H9 (cell line): ENCODE measurements around the gene RNF8. TPM values are rescaled to one million over a fixed set of nuclear protein-coding genes. Genes with fewer than 3 reads are reported as not detected.

Experiments
- DNase-seq: peaks from one replicate; pipeline ENCODE4 v3.0.0-alpha.2; 2017
- H2AFZ ChIP-seq: one replicate; pipeline ENCODE4 v1.6.1; 2013; ENCODE audit warnings: mild to moderate bottlenecking, low read length, control low read depth, moderate library complexity
- H2AK5ac ChIP-seq: 2 replicates; pipeline ENCODE4 v1.6.1; 2013; ENCODE audit warnings: low read length, control low read depth, mixed read lengths; ENCODE audit not compliant: insufficient read length
- H2BK120ac ChIP-seq: one replicate; pipeline ENCODE4 v1.6.1; 2013; ENCODE audit warnings: low read depth, mild to moderate bottlenecking, low read length, control low read depth, inconsistent platforms; ENCODE audit not compliant: poor library complexity, severe bottlenecking
- H2BK12ac ChIP-seq: 2 replicates; pipeline ENCODE4 v1.6.1; 2013; ENCODE audit warnings: low read length, control low read depth, mixed read lengths, low read depth; ENCODE audit not compliant: insufficient read length
- H2BK15ac ChIP-seq: 2 replicates; pipeline ENCODE4 v1.6.1; 2013; ENCODE audit warnings: low read depth, low read length, control low read depth
- H2BK20ac ChIP-seq: one replicate; pipeline ENCODE4 v1.6.1; 2013; ENCODE audit warnings: low read depth, mild to moderate bottlenecking, low read length, control low read depth, inconsistent platforms; ENCODE audit not compliant: poor library complexity, severe bottlenecking
- H2BK5ac ChIP-seq: 2 replicates; pipeline ENCODE4 v1.6.1; 2013; ENCODE audit warnings: low read length, control low read depth, mixed read lengths; ENCODE audit not compliant: insufficient read length
- H3K14ac ChIP-seq: 2 replicates; pipeline ENCODE4 v1.6.1; 2013; ENCODE audit warnings: low read length, control low read depth; ENCODE audit not compliant: insufficient read depth
- H3K18ac ChIP-seq: 2 replicates; pipeline ENCODE4 v1.6.1; 2013; ENCODE audit warnings: low read depth, mild to moderate bottlenecking, mixed read lengths, low read length, control low read depth; ENCODE audit not compliant: insufficient read length
- H3K23ac ChIP-seq: 2 replicates; pipeline ENCODE4 v1.6.1; 2013; ENCODE audit warnings: low read length, control low read depth, mixed read lengths, low read depth; ENCODE audit not compliant: insufficient read length
- H3K23me2 ChIP-seq: 2 replicates; pipeline ENCODE4 v1.6.1; 2013; ENCODE audit warnings: low read depth, mild to moderate bottlenecking, mixed read lengths, low read length, control low read depth; ENCODE audit not compliant: insufficient read length, poor library complexity, severe bottlenecking
- H3K27ac ChIP-seq: 2 replicates; pipeline ENCODE4 v1.5.1; 2013; ENCODE audit warnings: low read length, control low read depth, mixed read lengths, low read depth; ENCODE audit not compliant: insufficient read length
- H3K27me3 ChIP-seq: 2 replicates; pipeline ENCODE4 v1.6.1; 2013; ENCODE audit warnings: low read length, control low read depth, inconsistent platforms; ENCODE audit not compliant: insufficient read depth
- H3K4ac ChIP-seq: 2 replicates; pipeline ENCODE4 v1.6.1; 2013; ENCODE audit warnings: low read depth, mild to moderate bottlenecking, control low read depth, inconsistent platforms, low read length, moderate library complexity
- H3K4me1 ChIP-seq: 2 replicates; pipeline ENCODE4 v1.6.1; 2013; ENCODE audit warnings: low read length, control low read depth, inconsistent platforms; ENCODE audit not compliant: insufficient read depth
- H3K4me2 ChIP-seq: 2 replicates; pipeline ENCODE4 v1.6.1; 2013; ENCODE audit warnings: low read length, control low read depth, mixed read lengths; ENCODE audit not compliant: insufficient read length, insufficient read depth
- H3K56ac ChIP-seq: 2 replicates; pipeline ENCODE4 v1.6.1; 2013; ENCODE audit warnings: low read depth, mild to moderate bottlenecking, mixed read lengths, low read length, control low read depth; ENCODE audit not compliant: insufficient read length
- H3K79me1 ChIP-seq: 2 replicates; pipeline ENCODE4 v1.6.1; 2013; ENCODE audit warnings: low read depth, mild to moderate bottlenecking, moderate library complexity, low read length, control low read depth, inconsistent platforms; ENCODE audit not compliant: insufficient read depth, poor library complexity, severe bottlenecking
- H3K79me2 ChIP-seq: 2 replicates; pipeline ENCODE4 v1.6.1; 2013; ENCODE audit warnings: low read length, control low read depth, inconsistent platforms; ENCODE audit not compliant: insufficient read depth
- H3K9ac ChIP-seq: 2 replicates; pipeline ENCODE4 v1.6.1; 2013; ENCODE audit warnings: low read length, control low read depth, mixed read lengths; ENCODE audit not compliant: insufficient read length; ENCODE audit errors: extremely low read depth
- H3K9me3 ChIP-seq: one replicate; pipeline ENCODE4 v1.6.1; 2013; ENCODE audit warnings: low read depth, low read length, inconsistent platforms; ENCODE audit not compliant: control insufficient read depth
- H3T11ph ChIP-seq: one replicate; pipeline ENCODE4 v1.6.1; 2013; ENCODE audit warnings: mild to moderate bottlenecking, low read length, control low read depth, inconsistent platforms
- H4K20me1 ChIP-seq: one replicate; pipeline ENCODE4 v1.6.1; 2013; ENCODE audit not compliant: control insufficient read depth, insufficient read length, insufficient read depth
- H4K5ac ChIP-seq: 2 replicates; pipeline ENCODE4 v1.6.1; 2013; ENCODE audit warnings: low read depth, mild to moderate bottlenecking, mixed read lengths, low read length, control low read depth; ENCODE audit not compliant: insufficient read length
- H4K8ac ChIP-seq: replicated peaks from 2 replicates; pipeline ENCODE4 v1.6.1; 2013; ENCODE audit warnings: low read length, control low read depth, mixed read lengths, low read depth; ENCODE audit not compliant: insufficient read length
- H4K91ac ChIP-seq: 2 replicates; pipeline ENCODE4 v1.6.1; 2013; ENCODE audit warnings: low read depth, mild to moderate bottlenecking, moderate library complexity, mixed read lengths, low read length, control low read depth; ENCODE audit not compliant: insufficient read length
- H3K27ac Mint-ChIP-seq, 3 experiments: 2 replicates in 2 of 3; 3 replicates in 1 of 3; pipeline ENCODE4 v1.8.0; 2020 to 2021; ENCODE audit warnings: mixed read lengths in 3 of 3, mild to moderate bottlenecking in 1 of 3, moderate library complexity in 1 of 3
- H3K27me3 Mint-ChIP-seq: 2 replicates; pipeline ENCODE4 v1.8.0; 2021; ENCODE audit warnings: low read depth, mild to moderate bottlenecking, moderate library complexity, mixed read lengths
- H3K36me3 Mint-ChIP-seq, 3 experiments: 2 replicates in 2 of 3; 3 replicates in 1 of 3; pipeline ENCODE4 v1.8.0; 2020 to 2021; ENCODE audit warnings: low read depth in 3 of 3, mixed read lengths in 3 of 3; ENCODE audit not compliant: insufficient read depth in 1 of 3
- H3K4me1 Mint-ChIP-seq, 2 experiments: 2 replicates each; pipeline ENCODE4 v1.8.0; 2020; ENCODE audit warnings: mixed read lengths in 2 of 2
- H3K4me3 Mint-ChIP-seq, 2 experiments: 2 replicates in 1 of 2; 3 replicates in 1 of 2; pipeline ENCODE4 v1.8.0; 2020 to 2021; ENCODE audit warnings: mild to moderate bottlenecking in 2 of 2, mixed read lengths in 2 of 2, moderate library complexity in 1 of 2
- H3K9me3 Mint-ChIP-seq, 2 experiments: 2 replicates in 1 of 2; 3 replicates in 1 of 2; pipeline ENCODE4 v1.8.0; 2020; ENCODE audit warnings: mild to moderate bottlenecking in 2 of 2, mixed read lengths in 2 of 2, moderate library complexity in 1 of 2
- WGBS: extraction: QIAGEN DNeasy Blood & Tissue Kit; methylation state at CpG from one replicate; pipeline ENCODE4 v1.1.7; 2013; ENCODE audit warnings: missing lambda C conversion rate, low lambda C conversion rate, mixed read lengths; ENCODE audit not compliant: insufficient read length; ENCODE audit errors: extremely low coverage; 5-methylcytosine and 5-hydroxymethylcytosine counted together
- total RNA-seq: library from RNA; stranded (reverse); gene quantifications from 2 replicates; pipeline ENCODE4 v1.2.1, GENCODE V29; 2021
- TF ChIP-seq, protein P1 (sequence below): fragments of 200-600 bp; sonication (generic); conservative IDR thresholded peaks from 3 replicates; pipeline ENCODE4 v1.8.0; 2021; ENCODE audit warnings: antibody characterized with exemption, mild to moderate bottlenecking

Gene RNF8
- total RNA-seq, 1 experiment from 2014 or later = 34.7 TPM

DNA sequence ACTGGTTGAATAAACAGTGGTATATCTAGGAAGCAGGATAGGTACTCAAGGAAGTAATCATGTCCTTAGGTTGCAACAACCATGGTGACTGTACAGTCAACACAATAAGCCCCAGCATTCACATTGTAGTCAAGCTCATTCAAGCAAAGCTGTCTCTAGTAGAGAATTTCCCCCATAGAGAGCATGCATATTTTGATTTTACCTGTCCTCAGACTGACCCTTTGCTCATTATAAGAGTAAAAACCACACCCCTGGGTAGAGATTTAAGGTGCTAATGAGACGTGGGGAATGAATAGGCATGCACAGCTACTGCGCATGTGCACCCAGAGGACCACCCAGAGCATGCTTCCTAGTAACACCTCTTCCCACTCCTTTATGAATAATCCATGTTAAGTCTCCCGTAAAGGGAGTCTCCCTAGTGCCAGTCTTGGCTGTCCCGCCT, 6.1 kb upstream of the RNF8 start:
- H2AK5ac ChIP-seq = no peak overlapping the region
- no peak overlapping the region for H3K9ac ChIP-seq
- H3T11ph ChIP-seq = no peak overlapping the region
- WGBS = no CpG with 5 or more reads among the region's 4 CpGs
- H4K8ac ChIP-seq = no peak overlapping the region
- Mint-ChIP-seq H3K36me3 (no peaks in the 10 kb centered on the region), H3K4me1 (no peaks in the 10 kb centered on the region), H3K27ac (no peak overlapping the region), H3K9me3 (peaks cover 0 to 5% of the 10 kb centered on the region in 2 experiments; a peak in 2 of 5 replicates), H3K27me3 (peaks cover 14% of the 10 kb centered on the region), H3K4me3 (no peak overlapping the region)
- no peaks in the 10 kb centered on the region for H3K23me2 ChIP-seq
- no peak overlapping the region for H3K23ac ChIP-seq
- no peaks in the 10 kb centered on the region for H3K9me3 ChIP-seq
- no peak overlapping the region for H3K4ac ChIP-seq
- TF ChIP-seq, protein P1, sequence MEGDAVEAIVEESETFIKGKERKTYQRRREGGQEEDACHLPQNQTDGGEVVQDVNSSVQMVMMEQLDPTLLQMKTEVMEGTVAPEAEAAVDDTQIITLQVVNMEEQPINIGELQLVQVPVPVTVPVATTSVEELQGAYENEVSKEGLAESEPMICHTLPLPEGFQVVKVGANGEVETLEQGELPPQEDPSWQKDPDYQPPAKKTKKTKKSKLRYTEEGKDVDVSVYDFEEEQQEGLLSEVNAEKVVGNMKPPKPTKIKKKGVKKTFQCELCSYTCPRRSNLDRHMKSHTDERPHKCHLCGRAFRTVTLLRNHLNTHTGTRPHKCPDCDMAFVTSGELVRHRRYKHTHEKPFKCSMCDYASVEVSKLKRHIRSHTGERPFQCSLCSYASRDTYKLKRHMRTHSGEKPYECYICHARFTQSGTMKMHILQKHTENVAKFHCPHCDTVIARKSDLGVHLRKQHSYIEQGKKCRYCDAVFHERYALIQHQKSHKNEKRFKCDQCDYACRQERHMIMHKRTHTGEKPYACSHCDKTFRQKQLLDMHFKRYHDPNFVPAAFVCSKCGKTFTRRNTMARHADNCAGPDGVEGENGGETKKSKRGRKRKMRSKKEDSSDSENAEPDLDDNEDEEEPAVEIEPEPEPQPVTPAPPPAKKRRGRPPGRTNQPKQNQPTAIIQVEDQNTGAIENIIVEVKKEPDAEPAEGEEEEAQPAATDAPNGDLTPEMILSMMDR = no peak
- 0 out of 2 replicates have a peak, but pooled peaks cover 2% of the 10 kb centered on the region for H3K79me2 ChIP-seq
- no peaks in the 10 kb centered on the region for H3K4me1 ChIP-seq
- H3K27ac ChIP-seq = no peak overlapping the region
- 0 out of 2 replicates have a peak, but pooled peaks cover 3% of the 10 kb centered on the region for H3K27me3 ChIP-seq
- H3K79me1 ChIP-seq = no peaks in the 10 kb centered on the region
- H3K4me2 ChIP-seq = no peak overlapping the region
- H2BK15ac ChIP-seq = no peak overlapping the region
- H3K14ac ChIP-seq = no peak overlapping the region
- no peaks in the 10 kb centered on the region for H4K20me1 ChIP-seq
- no peak overlapping the region for H4K91ac ChIP-seq
- H2BK5ac ChIP-seq = no peak overlapping the region
- H2BK120ac ChIP-seq = no peak overlapping the region
- no peak overlapping the region for H3K56ac ChIP-seq
- no peak overlapping the region for H4K5ac ChIP-seq
- no peak overlapping the region for H2BK20ac ChIP-seq
- no peak overlapping the region for H2BK12ac ChIP-seq
- no peak for DNase-seq
- H2AFZ ChIP-seq = no peak overlapping the region
- no peak overlapping the region for H3K18ac ChIP-seq
